Esophagus muscularis mucosa (tissue), 4 donors: ENCODE results near the gene TRIM54. TPM values are rescaled to one million over a fixed set of nuclear protein-coding genes. Genes with fewer than 3 reads are reported as not detected.

ENCODE experiments used
- DNase-seq: peaks from one replicate; pipeline ENCODE4 v3.0.0-alpha.2; 2017; ENCODE audit errors: extremely low spot score
- H3K27ac ChIP-seq, 4 donors: fragments of 200-600 bp; sonication (generic); replicated peaks in 1 of 4; 1 replicate in 3 of 4; 2 replicates in 1 of 4; pipeline ENCODE4 v1.5.1; 2016 to 2019; ENCODE audit warnings: mild to moderate bottlenecking in 1 of 4
- H3K27me3 ChIP-seq, 4 donors: fragments of 200-600 bp; sonication (generic); one replicate each; pipeline versions ENCODE4 v1.5.1 to v1.6.0; 2016 to 2019
- H3K36me3 ChIP-seq, 4 donors: fragments of 200-600 bp; sonication (generic); one replicate each; pipeline ENCODE4 v1.5.1; 2016 to 2019
- H3K4me1 ChIP-seq, 4 donors: fragments of 200-600 bp; sonication (generic); one replicate each; pipeline ENCODE4 v1.5.1; 2016 to 2019
- H3K4me3 ChIP-seq, 4 donors: fragments of 200-600 bp; sonication (generic); 1 replicate in 2 of 4; 2 replicates in 2 of 4; pipeline ENCODE4 v1.5.1; 2016 to 2019; ENCODE audit warnings: mild to moderate bottlenecking in 4 of 4, moderate library complexity in 1 of 4
- H3K9me3 ChIP-seq, 4 donors: fragments of 200-600 bp; sonication (generic); 1 replicate in 3 of 4; 2 replicates in 1 of 4; pipeline ENCODE4 v1.5.1; 2016 to 2019
- CTCF ChIP-seq, 3 experiments: fragments of 200-600 bp in 2 of 3; fragments of 450-650 bp in 1 of 3; sonication (generic) in 2 of 3; IDR thresholded peaks; one replicate each; pipeline ENCODE4 v1.5.1; 2017 to 2019; ENCODE audit warnings: antibody characterized with exemption in 3 of 3, mild to moderate bottlenecking in 2 of 3, moderate library complexity in 1 of 3
- EP300 ChIP-seq: sonication (generic); formaldehyde crosslinking; IDR thresholded peaks from one replicate; pipeline ENCODE4 v1.6.1; 2017; ENCODE audit warnings: antibody characterized with exemption
- POLR2A ChIP-seq: fragments of 450-650 bp; IDR thresholded peaks from one replicate; pipeline ENCODE4 v1.6.1; 2017; ENCODE audit warnings: antibody characterized with exemption, moderate library complexity, mild to moderate bottlenecking, low read depth
- POLR2AphosphoS5 ChIP-seq, 2 donors: sonication (generic); formaldehyde crosslinking; IDR thresholded peaks; one replicate each; pipeline ENCODE4 v1.6.1; 2017; ENCODE audit warnings: antibody characterized with exemption in 2 of 2
- WGBS: methylation state at CpG from one replicate; pipeline ENCODE4 v1.1.5; 2018; 5-methylcytosine and 5-hydroxymethylcytosine counted together
- intact Hi-C: fragments of 100-400 bp; cut with DNase I; formaldehyde crosslinking; loops from one replicate; pipeline ENCODE4 v1.15.1; 2023
- total RNA-seq, 4 donors: library from RNA; depleted of rRNA; stranded (reverse); fragments of >200 nt; gene quantifications; one replicate each; pipeline versions ENCODE4 v1.1.0 to v1.2.1, GENCODE V29; 2016

TRIM54 gene
- total RNA-seq, 4 donors from 2014 or later, result 0.32 TPM; not detected in 3

- peaks cover 27 to 52% (median 40%) of the 10 kb centered on the region in 4 donors for H3K4me1 ChIP-seq
- H3K27ac ChIP-seq, result no peak overlapping the region
- no peak overlapping the region for H3K4me3 ChIP-seq
- DNase-seq, result no peak
- intact Hi-C loops, result no loop called here
- peaks cover 0 to 12% (median 2%) of the 10 kb centered on the region in 4 donors for H3K36me3 ChIP-seq
- H3K9me3 ChIP-seq, result no peaks in the 10 kb centered on the region
- 76% methylated on average over 7 of the region's 7 CpGs for WGBS
- no peaks in the 10 kb centered on the region for H3K27me3 ChIP-seq
- no peak for TF ChIP-seq EP300
- TF ChIP-seq POLR2AphosphoS5 (IDR thresholded peaks at IDR 0.05), result no peak
- TF ChIP-seq POLR2A, result no peak
- no peak for TF ChIP-seq CTCF (IDR thresholded peaks at IDR 0.05)
Observed at GRCh38 chr2:27353762-27354596, 71.8 kb downstream of the TRIM54 start.

GRCh38 chr2:27354597-27354927 lies 72.3 kb downstream of the TRIM54 start:
- no peak for TF ChIP-seq CTCF (IDR thresholded peaks at IDR 0.05)
- TF ChIP-seq EP300, result no peak
- TF ChIP-seq POLR2AphosphoS5 (IDR thresholded peaks at IDR 0.05), result no peak
- TF ChIP-seq POLR2A, result no peak
- intact Hi-C loops, result no loop called here

GRCh38 chr2:27356056-27356381 lies 73.8 kb downstream of the TRIM54 start:
- H3K4me1 ChIP-seq, result peaks cover 27 to 48% (median 40%) of the 10 kb centered on the region in 4 donors
- intact Hi-C loops, result loop anchor here (5.0 kb wide), 1 partner anchor 34 kb away; the partner anchor contains the start of gene MPV17

More at GRCh38 chr2:27354597-27354927, 72.3 kb downstream of the TRIM54 start:
- Histone ChIP-seq H3K27ac (no peak overlapping the region), H3K4me3 (no peak overlapping the region), H3K9me3 (no peaks in the 10 kb centered on the region), H3K4me1 (peaks cover 27 to 52% (median 40%) of the 10 kb centered on the region in 4 donors), H3K27me3 (no peaks in the 10 kb centered on the region), H3K36me3 (peaks cover 0 to 10% (median 2%) of the 10 kb centered on the region in 4 donors)
- 89% methylated on average over 7 of the region's 7 CpGs for WGBS
- no peak for DNase-seq

GRCh38 chr2:27356382-27357181 lies 74.4 kb downstream of the TRIM54 start, which contains the start of gene GTF3C2:
Gene GTF3C2 (minus strand): TSS chr2:27356764. CDS start chr2:27343554, 13,210 bp downstream.
- Histone ChIP-seq H3K27me3 (no peaks in the 10 kb centered on the region), H3K27ac (peak within 1 kb of the TSS; percentile 85 to 92 (median 88)), H3K36me3 (no peaks in the 10 kb centered on the region), H3K4me3 (peak within 1 kb of the TSS; percentile 83 to 94 (median 91)), H3K9me3 (no peaks in the 10 kb centered on the region), H3K4me1 (peaks cover 27 to 47% (median 40%) of the 10 kb centered on the region in 4 donors)
- DNase-seq, result peak; percentile 99
- WGBS, result under 1% methylated on average over 32 of the region's 67 CpGs
- no peak for TF ChIP-seq POLR2A
- TF ChIP-seq EP300, result no peak
- TF ChIP-seq POLR2AphosphoS5 (IDR thresholded peaks at IDR 0.05), result peak; percentile 75 to 87
- TF ChIP-seq CTCF (IDR thresholded peaks at IDR 0.05), result peak in 2 of 3 experiments; percentile 9 to 17
- intact Hi-C loops, result loop anchor here (5.0 kb wide), 1 partner anchor 34 kb away; the partner anchor contains the start of gene MPV17

More at GRCh38 chr2:27356056-27356381, 73.8 kb downstream of the TRIM54 start:
- DNase-seq, result no peak
- Histone ChIP-seq H3K27ac (peak overlapping the region; percentile 85 to 92 (median 88)), H3K9me3 (no peaks in the 10 kb centered on the region), H3K36me3 (no peaks in the 10 kb centered on the region), H3K4me3 (peak overlapping the region; percentile 83 to 94 (median 91)), H3K27me3 (no peaks in the 10 kb centered on the region)
- TF ChIP-seq CTCF (IDR thresholded peaks at IDR 0.05), result no peak
- no peak for TF ChIP-seq POLR2A
- TF ChIP-seq EP300, result no peak
- no peak for TF ChIP-seq POLR2AphosphoS5 (IDR thresholded peaks at IDR 0.05)
- 0% methylated on average over 5 of the region's 12 CpGs for WGBS

Other genes starting within 250 kb of the TRIM54 start
- 10 to 100 TPM; 26.7 to 47.7 (median 35.3) TPM for gene TMEM214, start 249.5 kb upstream of the TRIM54 start, total RNA-seq
- gene AGBL5, start 230.8 kb upstream of the TRIM54 start, total RNA-seq, result 10 to 100 TPM; 19.5 to 29.2 (median 24.1) TPM
- gene OST4, start 210.8 kb upstream of the TRIM54 start, total RNA-seq, result 100 to 1,000 TPM; 200 to 352 (median 243) TPM
- gene EMILIN1, start 203.8 kb upstream of the TRIM54 start, total RNA-seq, result 100 to 1,000 TPM; 126 to 288 (median 168) TPM
- gene KHK, start 195.7 kb upstream of the TRIM54 start, total RNA-seq, result 1 to 10 TPM; 1.2 to 6.3 (median 1.7) TPM
- 1 to 10 TPM in 1 of 4 donors, under 1 TPM in 2, not detected in 1; 0.50 to 1.4 (median 0.92) TPM for gene CGREF1, start 163.3 kb upstream of the TRIM54 start, total RNA-seq
- gene ABHD1, start 158.6 kb upstream of the TRIM54 start, total RNA-seq, result under 1 TPM in 1 of 4 donors, not detected in 3; 0.92 TPM
- gene PREB, start 147.8 kb upstream of the TRIM54 start, total RNA-seq, result 10 to 100 TPM; 39.9 to 64.7 (median 48.3) TPM
- not detected for gene PRR30, start 143.0 kb upstream of the TRIM54 start, total RNA-seq
- not detected for gene TCF23, start 133.4 kb upstream of the TRIM54 start, total RNA-seq
- gene ATRAID, start 70.4 kb upstream of the TRIM54 start, total RNA-seq, result 100 to 1,000 TPM; 118 to 143 (median 130) TPM
- gene SLC5A6, start 70.2 kb upstream of the TRIM54 start, total RNA-seq, result 10 to 100 TPM in 3 of 4 donors, 1 to 10 TPM in 1; 7.5 to 21.5 (median 13.6) TPM
- 10 to 100 TPM; 12.4 to 28.3 (median 16.6) TPM for gene CAD, start 65.1 kb upstream of the TRIM54 start, total RNA-seq
- not detected for gene SLC30A3, start 19.4 kb upstream of the TRIM54 start, total RNA-seq
- under 1 TPM in 1 of 4 donors, not detected in 3; 0.42 TPM for gene DNAJC5G, start 7.0 kb upstream of the TRIM54 start, total RNA-seq
- 1 to 10 TPM; 1.8 to 6.1 (median 3.3) TPM for gene UCN, start 26.0 kb downstream of the TRIM54 start, total RNA-seq
- 10 to 100 TPM; 46.7 to 70.2 (median 60.6) TPM for gene MPV17, start 40.7 kb downstream of the TRIM54 start, total RNA-seq
- 10 to 100 TPM; 27.5 to 44.3 (median 31.6) TPM for gene GTF3C2, start 74.3 kb downstream of the TRIM54 start, total RNA-seq
- gene EIF2B4, start 87.9 kb downstream of the TRIM54 start, total RNA-seq, result 10 to 100 TPM; 39.0 to 50.1 (median 44.9) TPM
- gene SNX17, start 88.2 kb downstream of the TRIM54 start, total RNA-seq, result 100 to 1,000 TPM in 3 of 4 donors, 10 to 100 TPM in 1; 84.7 to 151 (median 124) TPM
- gene ZNF513, start 98.3 kb downstream of the TRIM54 start, total RNA-seq, result 10 to 100 TPM in 3 of 4 donors, 1 to 10 TPM in 1; 8.3 to 14.5 (median 11.4) TPM
- 10 to 100 TPM; 46.1 to 71.8 (median 62.7) TPM for gene PPM1G, start 127.2 kb downstream of the TRIM54 start, total RNA-seq
- gene NRBP1, start 146.2 kb downstream of the TRIM54 start, total RNA-seq, result 10 to 100 TPM; 74.8 to 96.0 (median 85.8) TPM
- under 1 TPM in 1 of 4 donors, not detected in 3; 0.45 TPM for gene KRTCAP3, start 160.0 kb downstream of the TRIM54 start, total RNA-seq
- gene IFT172, start 207.3 kb downstream of the TRIM54 start, total RNA-seq, result 10 to 100 TPM; 12.1 to 29.7 (median 25.0) TPM
- gene FNDC4, start 212.8 kb downstream of the TRIM54 start, total RNA-seq, result 10 to 100 TPM in 2 of 4 donors, 1 to 10 TPM in 2; 3.3 to 12.6 (median 9.8) TPM
- gene GCKR, start 214.4 kb downstream of the TRIM54 start, total RNA-seq, result under 1 TPM in 1 of 4 donors, not detected in 3; 0.23 TPM